ENCODE data around the gene UBASH3A.

UBASH3A gene

GRCh38 chr21:42491328-42491727 lies 87.6 kb downstream of the UBASH3A start:
- DNase-seq (ENCODE audit: low spot score), result no peak

- no peak for DNase-seq (ENCODE audit: low spot score)
These were observed 88.5 kb downstream of the UBASH3A start for GRCh38 chr21:42492201-42492600.

- no peak for DNase-seq (ENCODE audit: low spot score)
These were observed 89.7 kb downstream of the UBASH3A start for GRCh38 chr21:42493109-42494060.

GRCh38 chr21:42495027-42495426 lies 91.3 kb downstream of the UBASH3A start:
- no peak for DNase-seq (ENCODE audit: low spot score)

GRCh38 chr21:42495765-42496119 lies 92.0 kb downstream of the UBASH3A start:
- DNase-seq (ENCODE audit: low spot score), result no peak

- DNase-seq (ENCODE audit: low spot score), result peak; percentile 99
These were observed 92.6 kb downstream of the UBASH3A start, which contains the start of gene RSPH1 for GRCh38 chr21:42496120-42496838. Gene RSPH1, minus strand, starts transcription at chr21:42496224. Its CDS starts 38 bp downstream, at chr21:42496186.

GRCh38 chr21:42496839-42497202 lies 93.1 kb downstream of the UBASH3A start:
- no peak for DNase-seq (ENCODE audit: low spot score)
